A673 (cell line): Measurements from ENCODE around the gene TSSC4.
A peak's percentile ranks its signal among the peaks of the same experiment; 100 is the strongest.

Experiments
- CTCF ChIP-seq: fragments of 300-800, 200-600 bp; sonication (generic); conservative IDR thresholded peaks from 2 replicates; pipeline ENCODE4 v1.5.1; 2017; ENCODE audit warnings: low read depth, mild to moderate bottlenecking, antibody characterized with exemption, low read length, moderate library complexity, mixed read lengths
- EZH2 ChIP-seq: fragments of 200-600 bp; sonication (generic); IDR thresholded peaks from 2 replicates; pipeline ENCODE4 v1.6.1; 2017; ENCODE audit warnings: borderline replicate concordance, low read depth, mild to moderate bottlenecking, mixed read lengths, antibody characterized with exemption, low read length; ENCODE audit not compliant: poor library complexity, severe bottlenecking

GRCh38 chr11:2398664-2399355 is 1.7 kb upstream of the TSSC4 start:
- TF ChIP-seq CTCF, result 0 out of 2 replicates have a peak, but pooled peaks have one; percentile 14
- TF ChIP-seq EZH2, result no peak
